ENCODE results near the gene UGT1A6. TPM values are rescaled to one million over a fixed set of nuclear protein-coding genes. Genes with fewer than 3 reads are reported as not detected.

The UGT1A6 gene
- total and polyA plus RNA-seq, 2 of the 13 experiments (the other 11 are each of a cell fraction or from before 2014, with no cell fraction given) = 0.25 TPM; not detected in 1

- TF ChIP-seq, protein P1, sequence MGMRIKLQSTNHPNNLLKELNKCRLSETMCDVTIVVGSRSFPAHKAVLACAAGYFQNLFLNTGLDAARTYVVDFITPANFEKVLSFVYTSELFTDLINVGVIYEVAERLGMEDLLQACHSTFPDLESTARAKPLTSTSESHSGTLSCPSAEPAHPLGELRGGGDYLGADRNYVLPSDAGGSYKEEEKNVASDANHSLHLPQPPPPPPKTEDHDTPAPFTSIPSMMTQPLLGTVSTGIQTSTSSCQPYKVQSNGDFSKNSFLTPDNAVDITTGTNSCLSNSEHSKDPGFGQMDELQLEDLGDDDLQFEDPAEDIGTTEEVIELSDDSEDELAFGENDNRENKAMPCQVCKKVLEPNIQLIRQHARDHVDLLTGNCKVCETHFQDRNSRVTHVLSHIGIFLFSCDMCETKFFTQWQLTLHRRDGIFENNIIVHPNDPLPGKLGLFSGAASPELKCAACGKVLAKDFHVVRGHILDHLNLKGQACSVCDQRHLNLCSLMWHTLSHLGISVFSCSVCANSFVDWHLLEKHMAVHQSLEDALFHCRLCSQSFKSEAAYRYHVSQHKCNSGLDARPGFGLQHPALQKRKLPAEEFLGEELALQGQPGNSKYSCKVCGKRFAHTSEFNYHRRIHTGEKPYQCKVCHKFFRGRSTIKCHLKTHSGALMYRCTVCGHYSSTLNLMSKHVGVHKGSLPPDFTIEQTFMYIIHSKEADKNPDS (CRISPR knock-in tag; IDR thresholded peaks at IDR 0.05) = 0 out of 2 replicates have a peak, but pooled peaks have one; percentile 75
- TF ChIP-seq SAP130 (CRISPR knock-in tag; IDR thresholded peaks at IDR 0.05; ENCODE audit: low read depth) (peak; percentile 83), KMT2B (CRISPR knock-in tag; IDR thresholded peaks at IDR 0.05) (peak; percentile 36; the same call in 1 of the 2 replicates), FOXO1 (CRISPR knock-in tag; IDR thresholded peaks at IDR 0.05) (peak; percentile 19; the same call in 1 of the 2 replicates), MIER2 (CRISPR knock-in tag; IDR thresholded peaks at IDR 0.05) (0 out of 2 replicates have a peak, but pooled peaks have one; percentile 29), ZNF563 (CRISPR knock-in tag; IDR thresholded peaks at IDR 0.05) (peak; percentile 89), ZMYM3 (CRISPR knock-in tag; IDR thresholded peaks at IDR 0.05) (peak; percentile 80; the same call in 1 of the 2 replicates), NCOA1 (CRISPR knock-in tag; IDR thresholded peaks at IDR 0.05) (0 out of 2 replicates have a peak, but pooled peaks have one; percentile 31), MTF2 (CRISPR knock-in tag; IDR thresholded peaks at IDR 0.05; ENCODE audit: borderline replicate concordance) (peak; percentile 94; the same call in 1 of the 2 replicates), ZNF556 (CRISPR knock-in tag; IDR thresholded peaks at IDR 0.05; ENCODE audit: borderline replicate concordance) (peak; percentile 81), PHF8 (CRISPR knock-in tag; IDR thresholded peaks at IDR 0.05) (0 out of 2 replicates have a peak, but pooled peaks have one; percentile 16), PITX1 (CRISPR knock-in tag; IDR thresholded peaks at IDR 0.05) (peak; percentile 71), ASH2L (IDR thresholded peaks at IDR 0.05; ENCODE audit: insufficient read length, low read depth, low read length) (peak; percentile 36), ZNF430 (CRISPR knock-in tag; IDR thresholded peaks at IDR 0.05) (peak; percentile 44; the same call in 1 of the 2 replicates)
- TF ChIP-seq, protein P2, sequence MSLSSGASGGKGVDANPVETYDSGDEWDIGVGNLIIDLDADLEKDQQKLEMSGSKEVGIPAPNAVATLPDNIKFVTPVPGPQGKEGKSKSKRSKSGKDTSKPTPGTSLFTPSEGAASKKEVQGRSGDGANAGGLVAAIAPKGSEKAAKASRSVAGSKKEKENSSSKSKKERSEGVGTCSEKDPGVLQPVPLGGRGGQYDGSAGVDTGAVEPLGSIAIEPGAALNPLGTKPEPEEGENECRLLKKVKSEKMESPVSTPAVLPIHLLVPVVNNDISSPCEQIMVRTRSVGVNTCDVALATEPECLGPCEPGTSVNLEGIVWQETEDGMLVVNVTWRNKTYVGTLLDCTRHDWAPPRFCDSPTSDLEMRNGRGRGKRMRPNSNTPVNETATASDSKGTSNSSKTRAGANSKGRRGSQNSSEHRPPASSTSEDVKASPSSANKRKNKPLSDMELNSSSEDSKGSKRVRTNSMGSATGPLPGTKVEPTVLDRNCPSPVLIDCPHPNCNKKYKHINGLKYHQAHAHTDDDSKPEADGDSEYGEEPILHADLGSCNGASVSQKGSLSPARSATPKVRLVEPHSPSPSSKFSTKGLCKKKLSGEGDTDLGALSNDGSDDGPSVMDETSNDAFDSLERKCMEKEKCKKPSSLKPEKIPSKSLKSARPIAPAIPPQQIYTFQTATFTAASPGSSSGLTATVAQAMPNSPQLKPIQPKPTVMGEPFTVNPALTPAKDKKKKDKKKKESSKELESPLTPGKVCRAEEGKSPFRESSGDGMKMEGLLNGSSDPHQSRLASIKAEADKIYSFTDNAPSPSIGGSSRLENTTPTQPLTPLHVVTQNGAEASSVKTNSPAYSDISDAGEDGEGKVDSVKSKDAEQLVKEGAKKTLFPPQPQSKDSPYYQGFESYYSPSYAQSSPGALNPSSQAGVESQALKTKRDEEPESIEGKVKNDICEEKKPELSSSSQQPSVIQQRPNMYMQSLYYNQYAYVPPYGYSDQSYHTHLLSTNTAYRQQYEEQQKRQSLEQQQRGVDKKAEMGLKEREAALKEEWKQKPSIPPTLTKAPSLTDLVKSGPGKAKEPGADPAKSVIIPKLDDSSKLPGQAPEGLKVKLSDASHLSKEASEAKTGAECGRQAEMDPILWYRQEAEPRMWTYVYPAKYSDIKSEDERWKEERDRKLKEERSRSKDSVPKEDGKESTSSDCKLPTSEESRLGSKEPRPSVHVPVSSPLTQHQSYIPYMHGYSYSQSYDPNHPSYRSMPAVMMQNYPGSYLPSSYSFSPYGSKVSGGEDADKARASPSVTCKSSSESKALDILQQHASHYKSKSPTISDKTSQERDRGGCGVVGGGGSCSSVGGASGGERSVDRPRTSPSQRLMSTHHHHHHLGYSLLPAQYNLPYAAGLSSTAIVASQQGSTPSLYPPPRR (CRISPR knock-in tag; IDR thresholded peaks at IDR 0.05; ENCODE audit: borderline replicate concordance) = peak; percentile 63
- TF ChIP-seq, protein P3, sequence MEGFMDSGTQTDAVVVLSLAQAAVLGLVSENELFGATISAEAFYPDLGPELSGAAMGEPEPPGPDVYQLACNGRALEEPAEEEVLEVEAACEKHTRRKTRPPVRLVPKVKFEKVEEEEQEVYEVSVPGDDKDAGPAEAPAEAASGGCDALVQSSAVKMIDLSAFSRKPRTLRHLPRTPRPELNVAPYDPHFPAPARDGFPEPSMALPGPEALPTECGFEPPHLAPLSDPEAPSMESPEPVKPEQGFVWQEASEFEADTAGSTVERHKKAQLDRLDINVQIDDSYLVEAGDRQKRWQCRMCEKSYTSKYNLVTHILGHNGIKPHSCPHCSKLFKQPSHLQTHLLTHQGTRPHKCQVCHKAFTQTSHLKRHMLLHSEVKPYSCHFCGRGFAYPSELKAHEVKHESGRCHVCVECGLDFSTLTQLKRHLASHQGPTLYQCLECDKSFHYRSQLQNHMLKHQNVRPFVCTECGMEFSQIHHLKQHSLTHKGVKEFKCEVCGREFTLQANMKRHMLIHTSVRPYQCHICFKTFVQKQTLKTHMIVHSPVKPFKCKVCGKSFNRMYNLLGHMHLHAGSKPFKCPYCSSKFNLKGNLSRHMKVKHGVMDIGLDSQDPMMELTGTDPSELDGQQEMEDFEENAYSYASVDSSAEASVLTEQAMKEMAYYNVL (CRISPR knock-in tag; IDR thresholded peaks at IDR 0.05; ENCODE audit: borderline replicate concordance) = 0 out of 2 replicates have a peak, but pooled peaks have one; percentile 12
- TF ChIP-seq, protein P4, sequence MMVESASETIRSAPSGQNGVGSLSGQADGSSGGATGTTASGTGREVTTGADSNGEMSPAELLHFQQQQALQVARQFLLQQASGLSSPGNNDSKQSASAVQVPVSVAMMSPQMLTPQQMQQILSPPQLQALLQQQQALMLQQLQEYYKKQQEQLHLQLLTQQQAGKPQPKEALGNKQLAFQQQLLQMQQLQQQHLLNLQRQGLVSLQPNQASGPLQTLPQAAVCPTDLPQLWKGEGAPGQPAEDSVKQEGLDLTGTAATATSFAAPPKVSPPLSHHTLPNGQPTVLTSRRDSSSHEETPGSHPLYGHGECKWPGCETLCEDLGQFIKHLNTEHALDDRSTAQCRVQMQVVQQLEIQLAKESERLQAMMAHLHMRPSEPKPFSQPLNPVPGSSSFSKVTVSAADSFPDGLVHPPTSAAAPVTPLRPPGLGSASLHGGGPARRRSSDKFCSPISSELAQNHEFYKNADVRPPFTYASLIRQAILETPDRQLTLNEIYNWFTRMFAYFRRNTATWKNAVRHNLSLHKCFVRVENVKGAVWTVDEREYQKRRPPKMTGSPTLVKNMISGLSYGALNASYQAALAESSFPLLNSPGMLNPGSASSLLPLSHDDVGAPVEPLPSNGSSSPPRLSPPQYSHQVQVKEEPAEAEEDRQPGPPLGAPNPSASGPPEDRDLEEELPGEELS (CRISPR knock-in tag; IDR thresholded peaks at IDR 0.05) = peak; percentile 62
These were observed 44.4 kb downstream of the UGT1A6 start (continued) for GRCh38 chr2:233736868-233737653.

Measured in HepG2 (cell line).